Measurements from ENCODE around the gene ASAP3. TPM values are rescaled to one million over a fixed set of nuclear protein-coding genes. Genes with fewer than 3 reads are reported as not detected.

The ASAP3 gene
- total RNA-seq, 1 experiment from 2014 or later = 71.2 TPM

- TF ChIP-seq KAT7 (CRISPR knock-in tag; IDR thresholded peaks at IDR 0.05; ENCODE audit: borderline replicate concordance) = no peak
- no peak for TF ChIP-seq ERG (CRISPR knock-in tag; IDR thresholded peaks at IDR 0.05)
Measured at GRCh38 chr1:23438545-23438944, 45.4 kb downstream of the ASAP3 start (continued).

GRCh38 chr1:23437355-23437664, 46.7 kb downstream of the ASAP3 start:
- ChIA-PET POLR2A (interaction anchor here (1.6 kb wide), 1 partner anchor 94 kb away, joined by 3 read pairs; the partner anchor contains the start of gene E2F2), CTCF (interaction anchor here (1.0 to 2.2 kb wide), 9 partner anchors 33 to 335 kb away, joined by 4 to 28 read pairs (median 5); partner anchors contain the start of gene ASAP3)
- peaks cover 44% of the 10 kb centered on the region for H3K36me3 Mint-ChIP-seq
- peak overlapping the region; percentile 20; the same call in 1 of the 2 replicates for H3K4me3 Mint-ChIP-seq
- ATAC-seq (no peak), DNase-seq (ENCODE audit: low spot score) (no peak)
- no peaks in the 10 kb centered on the region for H3K27me3 Mint-ChIP-seq (ENCODE audit: low read depth)
- H3K4me1 Mint-ChIP-seq = peaks cover 6% of the 10 kb centered on the region
- no peak overlapping the region for H3K27ac Mint-ChIP-seq
- no peaks in the 10 kb centered on the region for H3K9me3 Mint-ChIP-seq
- no peak for TF ChIP-seq CREB1 (CRISPR knock-in tag; IDR thresholded peaks at IDR 0.05)
- TF ChIP-seq PRDM15 (CRISPR knock-in tag; IDR thresholded peaks at IDR 0.05) = no peak
- 0 out of 2 replicates have a peak, but pooled peaks have one; percentile 21 for TF ChIP-seq ATF2 (CRISPR knock-in tag; IDR thresholded peaks at IDR 0.05; ENCODE audit: borderline replicate concordance, low read depth)
- TF ChIP-seq CDX4 (CRISPR knock-in tag; IDR thresholded peaks at IDR 0.05; ENCODE audit: borderline replicate concordance) = no peak

GRCh38 chr1:23436520-23437354, 47.2 kb downstream of the ASAP3 start:
- peak; percentile 96 for ATAC-seq
- CTCF ChIA-PET = interaction anchor here (0.8 to 2.2 kb wide), 14 partner anchors 12 to 335 kb away, joined by 3 to 28 read pairs (median 4); partner anchors contain the start of genes ASAP3 and TCEA3

More at GRCh38 chr1:23436520-23437354, 47.2 kb downstream of the ASAP3 start:
- 0 out of 2 replicates have a peak, but pooled peaks have one; percentile 15 for TF ChIP-seq ETV6 (CRISPR knock-in tag; IDR thresholded peaks at IDR 0.05)
- TF ChIP-seq MAX (CRISPR knock-in tag; IDR thresholded peaks at IDR 0.05) = peak; percentile 80
- no peak for TF ChIP-seq SMAD4 (CRISPR knock-in tag; IDR thresholded peaks at IDR 0.05)
- no peak for TF ChIP-seq NR3C1 (CRISPR knock-in tag; conservative IDR thresholded peaks at IDR 0.05; ENCODE audit: low read depth)
- peak; percentile 78 for TF ChIP-seq SP1 (CRISPR knock-in tag; conservative IDR thresholded peaks at IDR 0.05)
- no peak for TF ChIP-seq NR2C2 (CRISPR knock-in tag; IDR thresholded peaks at IDR 0.05)
- peak; percentile 55; the same call in 1 of the 2 replicates for TF ChIP-seq USF1 (CRISPR knock-in tag; IDR thresholded peaks at IDR 0.05)
- peak; percentile 50; the same call in 1 of the 2 replicates for TF ChIP-seq FOXK1 (CRISPR knock-in tag; IDR thresholded peaks at IDR 0.05)
- TF ChIP-seq ZNF416 (CRISPR knock-in tag; IDR thresholded peaks at IDR 0.05) = no peak
- peak; percentile 65 for TF ChIP-seq USF2 (CRISPR knock-in tag; IDR thresholded peaks at IDR 0.05)
- peak; percentile 99 for DNase-seq (ENCODE audit: low spot score)
- peak overlapping the region; percentile 45 for H3K4me3 Mint-ChIP-seq
- peaks cover 41% of the 10 kb centered on the region for H3K36me3 Mint-ChIP-seq
- no peaks in the 10 kb centered on the region for H3K9me3 Mint-ChIP-seq
- no peak overlapping the region for H3K27ac Mint-ChIP-seq
- H3K4me1 Mint-ChIP-seq = peaks cover 6% of the 10 kb centered on the region
- POLR2A ChIA-PET = interaction anchor here (0.7 to 1.6 kb wide), 2 partner anchors 13 to 94 kb away, joined by 3 read pairs; partner anchors contain the start of genes E2F2 and TCEA3
- no peaks in the 10 kb centered on the region for H3K27me3 Mint-ChIP-seq (ENCODE audit: low read depth)

All from WTC11 (cell line).